NCI-H345 treated with DMSO at 0.1 percent for 48 hours (cell line): Measurements from ENCODE around the gene MYH10.
"Not testable (repeated sequence)": the region's sequence is repeated elsewhere in the genome, so short reads cannot be mapped to it uniquely, and the experiment has no call there.

Source experiments
- DNase-seq: peaks from one replicate; lab custom pipeline; 2025; ENCODE audit not compliant: unreplicated experiment; lab: John Stamatoyannopoulos, UW

MYH10 gene

DNA sequence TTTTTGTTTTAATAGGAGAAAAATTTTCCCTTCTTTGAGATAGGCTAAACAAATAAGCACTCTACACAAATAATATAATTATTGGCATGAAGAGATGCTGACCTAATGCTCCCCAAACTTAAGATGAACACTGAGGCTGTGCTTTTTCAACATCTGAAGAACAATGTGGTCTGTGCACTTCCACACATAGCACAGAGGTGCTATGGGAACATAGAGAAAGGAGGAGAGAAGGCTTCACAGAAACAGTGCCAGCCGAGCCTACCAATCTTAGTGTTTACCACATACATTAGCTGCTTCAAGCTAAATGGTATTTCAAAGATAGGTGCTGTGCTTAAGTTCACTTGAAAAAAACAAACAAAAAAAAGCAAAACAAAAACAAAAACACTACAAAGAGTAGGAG is 72.4 kb downstream of the MYH10 start:
- no peak for DNase-seq

DNA sequence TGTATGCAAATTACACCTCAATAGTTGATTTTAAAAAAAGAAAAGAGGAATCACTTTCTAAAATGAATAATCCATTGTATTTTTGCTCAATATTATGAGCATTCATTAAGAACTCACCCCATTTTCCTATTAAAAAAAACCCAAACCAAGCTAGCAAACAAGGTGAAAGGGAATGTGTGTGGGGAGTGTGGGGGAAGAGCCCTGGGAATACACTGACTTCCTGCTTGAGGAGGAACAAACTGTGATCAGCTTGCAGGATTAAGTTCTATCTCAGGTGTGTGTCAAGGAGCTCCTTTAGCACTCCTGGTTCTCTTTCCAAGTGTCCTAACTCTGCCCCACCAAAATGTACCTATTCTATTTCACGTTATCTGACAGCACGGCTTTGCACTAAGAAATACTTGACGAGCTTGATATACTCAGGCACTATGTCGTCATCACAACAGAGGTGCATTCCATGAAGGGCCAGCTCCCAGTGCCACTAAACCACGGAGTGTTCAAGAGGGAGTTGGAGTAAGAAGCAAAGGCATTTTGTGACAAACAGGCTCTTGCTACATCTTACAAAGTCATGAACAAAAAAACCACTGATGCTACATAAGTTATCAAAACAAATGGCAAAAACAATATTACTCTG is 73.2 kb downstream of the MYH10 start:
- no peak for DNase-seq

DNA sequence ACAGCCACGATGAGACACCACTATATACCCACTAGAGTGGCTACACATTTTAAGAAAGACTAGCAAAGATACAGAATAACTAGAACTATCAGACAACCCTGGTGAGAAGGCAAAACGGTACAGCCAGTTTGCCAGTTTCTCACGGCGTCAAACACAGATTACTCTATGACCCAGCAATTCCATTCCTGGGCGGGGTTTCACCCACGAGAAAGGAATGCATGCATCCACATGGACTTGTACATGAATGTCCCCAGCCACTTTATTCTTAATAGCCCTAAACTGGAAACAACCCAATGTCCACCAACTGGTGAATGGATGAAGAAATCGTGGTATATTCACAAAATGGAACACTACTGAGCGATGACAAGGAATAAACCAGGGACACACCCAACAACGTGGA is 74.5 kb downstream of the MYH10 start:
- no peak for DNase-seq

DNA sequence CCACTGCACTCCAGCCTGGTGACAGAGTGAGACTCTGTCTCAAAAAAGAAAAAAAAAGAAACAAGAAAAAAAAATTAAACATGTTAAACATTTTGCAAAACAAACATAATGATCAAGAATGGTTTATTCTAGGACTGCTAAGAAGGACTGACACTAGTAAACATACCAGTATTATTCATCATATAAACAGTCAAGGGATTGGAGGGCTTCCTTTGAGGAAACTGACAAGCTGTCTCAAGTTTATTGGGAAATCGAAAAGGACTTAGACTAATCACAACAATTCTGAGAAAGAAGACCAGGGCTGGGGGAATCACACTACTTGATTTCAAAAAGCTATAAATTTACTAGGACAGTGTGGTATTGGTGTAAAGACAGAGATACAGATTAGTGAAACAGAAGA is 75.5 kb downstream of the MYH10 start:
- no peak for DNase-seq

DNA sequence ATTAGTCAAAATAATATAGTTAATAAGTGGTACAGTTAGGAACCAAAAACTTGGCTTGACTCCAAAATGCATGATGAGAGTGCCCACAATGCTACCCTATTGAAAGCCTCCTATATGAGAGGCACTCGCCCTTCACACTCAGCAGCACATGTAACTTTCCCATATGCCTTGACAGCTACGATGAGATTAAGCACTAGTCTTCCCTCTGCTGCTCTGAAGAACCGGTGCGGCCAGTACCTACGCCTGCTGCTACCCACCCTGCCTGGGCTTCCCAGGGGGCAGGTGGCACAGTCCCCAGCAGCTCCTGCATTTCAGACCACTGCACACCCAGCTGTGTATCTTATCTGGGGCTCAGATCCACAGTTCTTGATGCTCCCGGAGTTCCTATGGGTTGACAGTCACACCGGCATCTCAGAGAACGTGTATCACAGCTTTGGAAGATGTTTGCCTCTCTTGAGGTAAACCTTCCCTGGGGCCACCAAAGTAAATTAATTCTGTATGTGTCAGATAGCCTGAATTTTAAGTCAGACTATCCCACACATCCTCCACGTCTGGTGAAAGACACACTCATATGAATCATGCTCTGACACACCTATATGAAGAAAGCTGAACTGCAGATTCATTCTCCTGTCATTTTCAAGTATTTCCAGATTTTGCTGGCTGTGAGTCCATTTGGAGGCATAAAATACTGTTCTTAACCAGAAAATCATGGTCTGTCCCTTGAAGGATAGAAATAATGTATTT is 77.8 kb downstream of the MYH10 start:
- no peak for DNase-seq

DNA sequence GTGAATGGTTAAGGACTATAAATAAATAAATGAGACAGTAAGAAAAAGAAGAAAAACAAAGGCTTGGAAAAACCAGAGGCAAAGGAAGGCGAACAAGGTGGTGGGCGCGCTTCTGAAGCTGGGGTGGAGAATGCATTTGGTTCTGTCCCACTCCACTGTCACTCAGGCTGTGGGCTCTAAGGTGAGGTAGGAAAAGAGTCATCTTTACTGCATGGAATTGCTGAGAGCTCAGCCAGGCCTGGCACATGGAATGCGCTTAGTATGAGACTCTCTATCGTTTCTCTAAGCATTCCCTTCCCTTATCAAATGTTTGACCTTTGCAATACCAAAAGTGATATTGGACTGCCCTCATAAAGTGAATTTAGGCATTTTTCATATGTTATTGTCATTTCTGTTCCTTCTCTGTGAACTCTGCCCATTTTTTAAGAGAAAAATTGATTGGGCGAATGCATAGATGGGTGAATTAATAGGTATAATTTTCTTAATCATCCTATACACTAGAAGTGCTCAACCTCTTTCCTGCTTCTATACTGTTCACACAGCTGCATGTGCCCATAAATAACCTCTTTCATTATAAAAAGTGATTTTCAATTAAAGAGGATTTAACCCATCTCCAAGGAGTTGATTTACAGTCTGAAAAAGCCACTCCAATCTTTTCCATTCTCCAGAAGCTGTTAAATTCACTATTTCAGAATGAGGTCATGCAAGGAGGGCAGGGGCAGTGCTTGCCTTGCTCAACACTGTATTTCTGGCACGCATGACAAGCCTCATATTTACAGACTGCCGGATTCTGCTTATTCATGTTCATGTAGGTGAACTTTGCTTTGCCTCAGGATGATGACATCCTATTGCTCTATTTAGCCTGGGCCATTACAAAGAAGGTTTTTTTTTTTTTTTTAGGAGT is 87.7 kb downstream of the MYH10 start:
- no peak for DNase-seq

DNA sequence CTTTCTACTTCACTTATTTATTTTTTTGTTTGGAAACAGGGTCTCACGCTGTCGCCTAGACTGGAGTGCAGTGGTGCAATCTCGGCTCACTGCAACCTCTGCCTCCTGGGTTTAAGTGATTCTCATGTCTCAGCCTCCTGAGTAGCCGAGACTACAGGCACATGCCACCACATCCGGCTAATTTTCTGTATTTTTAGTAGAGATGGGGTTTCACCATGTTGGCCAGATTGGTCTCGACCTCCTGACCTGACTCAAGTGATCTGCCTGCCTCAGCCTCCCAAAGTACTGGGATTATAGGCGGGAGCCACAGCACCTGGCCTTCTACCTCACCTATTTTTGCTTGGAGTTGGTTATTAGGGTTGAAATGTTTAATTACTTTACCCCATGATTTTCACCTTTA is 90.5 kb downstream of the MYH10 start:
- DNase-seq = not testable (repeated sequence)

DNA sequence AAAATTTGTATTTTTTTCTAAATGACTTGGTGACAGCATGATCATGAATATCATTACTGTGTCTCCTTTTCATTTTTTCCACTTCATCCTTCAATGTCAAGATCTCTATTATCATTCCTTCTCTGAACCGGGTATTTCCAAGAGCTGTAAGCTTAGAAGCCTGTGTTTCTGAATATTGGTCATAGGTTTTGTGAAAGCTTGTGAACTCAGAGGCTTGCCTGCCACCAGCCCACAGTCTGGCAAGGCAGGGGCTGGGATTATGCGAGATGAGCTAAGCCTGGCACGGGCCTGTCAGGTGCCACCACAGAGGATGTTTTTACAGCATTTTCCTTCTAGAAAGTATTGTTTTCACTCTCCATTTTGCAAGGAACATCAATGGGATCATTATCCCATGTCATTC is 92.8 kb downstream of the MYH10 start:
- no peak for DNase-seq

DNA sequence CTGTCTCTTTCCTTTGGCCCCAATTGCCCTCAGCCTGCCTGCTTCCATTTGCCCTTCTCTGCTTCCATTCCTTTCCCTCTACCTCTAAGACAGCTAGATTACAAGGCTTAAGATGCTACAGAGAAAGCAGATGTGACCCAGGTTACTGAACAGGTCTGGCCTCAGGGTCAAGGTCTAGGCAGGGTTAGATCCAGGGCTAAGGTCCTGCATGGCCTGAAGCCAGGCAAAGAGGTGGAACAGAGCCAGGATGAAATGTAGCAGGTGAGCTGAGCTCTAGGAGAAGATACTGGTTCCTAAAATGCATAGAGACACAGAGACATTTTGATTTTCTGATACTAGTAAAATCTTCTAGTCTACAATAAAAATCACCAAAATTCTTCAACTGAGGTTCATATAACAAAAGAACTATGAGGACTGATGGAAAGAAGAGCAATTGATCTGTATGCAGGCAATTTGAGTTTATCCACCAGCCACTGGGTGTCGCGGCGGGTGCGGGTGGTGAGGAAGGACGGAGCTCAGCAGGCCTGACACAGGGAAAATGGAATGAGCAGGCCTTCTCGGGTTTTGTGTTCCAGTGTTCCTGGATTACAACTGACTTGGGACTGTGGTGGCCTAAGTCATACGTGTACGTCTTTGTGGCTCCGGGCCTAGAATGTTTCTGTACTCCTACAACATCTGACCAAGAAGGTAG is 95.9 kb downstream of the MYH10 start:
- no peak for DNase-seq

DNA sequence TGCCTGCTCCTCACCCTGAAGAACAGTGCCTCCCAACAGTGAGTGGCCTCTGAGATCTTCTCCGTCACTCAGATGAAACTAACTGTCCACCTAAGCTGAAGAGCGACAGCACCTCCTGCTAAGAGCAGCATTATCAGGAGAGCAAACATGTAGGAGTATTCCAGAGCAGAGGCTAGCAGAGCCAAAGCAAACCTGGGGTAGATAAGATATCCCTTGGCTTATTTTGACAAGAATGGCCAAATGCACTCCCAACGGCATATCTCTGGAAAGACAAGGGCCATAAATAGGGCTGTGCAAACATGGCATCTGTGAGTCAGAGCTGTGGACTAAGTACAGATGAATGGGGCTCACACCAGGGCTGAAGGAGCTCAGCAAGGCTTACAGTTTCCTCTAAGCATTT is 98.5 kb downstream of the MYH10 start:
- no peak for DNase-seq

DNA sequence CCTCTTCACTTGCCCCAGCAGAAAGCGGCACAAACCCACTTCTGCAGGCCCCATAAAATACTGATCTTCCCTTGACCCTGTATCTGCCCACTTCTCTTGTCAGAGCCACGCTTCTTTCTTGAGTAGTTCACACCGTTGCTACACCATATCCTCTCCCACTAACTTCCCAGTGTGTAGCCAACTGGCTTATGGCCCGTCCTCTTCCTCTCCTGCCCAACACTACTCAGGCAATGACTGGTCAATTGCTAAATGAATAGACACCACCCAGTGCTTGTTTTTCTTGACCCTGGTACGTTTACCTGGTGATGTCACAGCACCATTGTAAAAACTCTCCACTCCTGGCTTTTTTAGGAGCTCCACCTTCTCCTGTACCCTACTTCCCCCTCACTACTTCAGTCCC is 107.9 kb downstream of the MYH10 start:
- DNase-seq = no peak

DNA sequence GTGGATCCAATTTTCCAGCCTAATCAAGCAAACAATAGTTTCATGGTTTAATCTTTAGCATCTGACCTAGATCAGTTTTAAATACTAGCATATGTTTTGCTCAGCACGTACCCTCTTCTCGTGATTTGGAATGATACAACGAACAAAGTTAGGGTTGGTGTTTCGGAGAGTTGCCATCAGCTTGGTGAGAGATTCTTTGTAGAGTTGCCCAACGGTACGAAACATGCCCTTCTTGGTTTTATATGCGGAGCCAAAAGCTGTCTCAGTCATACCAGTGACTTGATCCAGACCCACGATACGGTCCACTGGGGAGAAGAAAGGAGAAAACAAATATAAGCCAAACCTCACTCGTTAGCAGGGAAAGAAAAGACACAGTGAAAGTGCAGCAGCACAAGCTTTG is 109.5 kb downstream of the MYH10 start:
- DNase-seq = no peak

DNA sequence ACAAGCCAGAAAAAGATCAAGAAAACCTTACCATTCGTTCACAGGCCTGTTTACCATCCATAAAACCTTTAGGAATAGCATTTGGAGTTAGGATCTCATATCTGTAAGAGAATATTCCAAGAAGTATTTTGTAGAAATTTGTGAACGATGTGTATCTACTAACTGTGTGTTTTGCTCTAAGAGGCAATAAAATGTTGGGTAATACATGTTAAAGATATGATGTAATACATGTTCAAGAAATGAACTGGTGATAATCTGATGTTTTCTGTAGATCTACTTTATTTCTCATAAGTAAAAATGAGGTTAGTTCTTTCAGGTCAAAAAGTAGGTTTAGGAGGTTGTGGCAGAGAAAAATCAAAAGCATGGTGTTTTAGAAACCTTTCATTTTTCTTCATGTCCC is 111.7 kb downstream of the MYH10 start:
- no peak for DNase-seq

DNA sequence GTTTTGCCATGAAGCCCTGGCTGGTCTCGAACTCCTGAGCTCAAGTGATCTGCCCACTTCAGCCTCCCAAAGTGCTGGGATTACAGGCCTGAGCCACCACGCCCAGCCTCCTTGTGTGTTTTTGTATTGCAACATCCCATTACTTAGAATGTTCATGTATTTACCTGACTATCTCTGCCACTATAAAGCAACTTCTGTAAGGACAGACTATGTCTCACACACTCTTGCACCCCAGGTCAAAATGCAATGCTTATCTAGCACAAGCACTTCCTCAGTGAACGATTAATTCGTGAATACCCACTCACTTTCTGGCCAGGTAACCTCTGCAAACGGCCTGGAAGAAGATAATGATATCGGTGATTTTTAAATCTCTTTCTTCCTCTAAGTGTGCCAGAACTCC is 112.2 kb downstream of the MYH10 start:
- no peak for DNase-seq

DNA sequence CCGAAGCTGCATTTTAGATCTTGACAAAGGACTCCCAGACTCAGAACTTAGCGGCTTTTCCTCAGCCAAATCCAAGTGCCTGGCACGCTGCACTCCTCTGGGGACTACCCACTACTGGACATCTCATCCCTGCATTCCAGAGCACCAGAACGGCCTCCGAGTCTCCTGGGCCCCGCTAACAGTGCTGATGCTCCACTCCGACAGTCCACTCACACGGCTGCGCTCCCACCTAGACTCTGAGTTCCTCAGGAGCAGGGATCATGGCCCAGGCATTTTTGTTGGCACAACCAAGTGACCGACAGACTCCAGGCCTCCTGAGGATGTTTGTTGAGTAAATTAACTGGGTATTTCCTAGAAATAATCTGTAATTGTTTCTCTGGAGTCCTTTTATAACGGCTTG is 115.7 kb downstream of the MYH10 start:
- no peak for DNase-seq

DNA sequence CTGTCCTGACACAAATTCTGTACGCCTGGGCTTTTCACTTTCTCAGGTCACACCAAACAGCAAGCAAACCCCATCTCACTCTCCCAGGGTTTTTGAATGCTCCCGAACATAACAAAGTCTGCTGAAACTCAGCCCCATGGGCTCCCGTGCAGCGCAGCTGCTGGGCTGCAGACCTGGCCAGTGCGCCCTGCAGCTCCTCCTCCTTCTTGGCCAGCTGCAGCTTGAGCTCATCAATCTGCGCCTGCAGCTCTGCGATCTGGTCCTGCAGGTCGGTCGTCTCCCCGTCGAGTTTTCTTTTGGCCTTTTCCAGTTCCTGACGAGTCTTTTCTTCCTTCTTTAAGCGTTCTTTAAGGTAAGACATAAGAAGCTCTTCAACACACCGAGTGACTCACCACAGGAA is 124.4 kb downstream of the MYH10 start:
- DNase-seq = no peak

DNA sequence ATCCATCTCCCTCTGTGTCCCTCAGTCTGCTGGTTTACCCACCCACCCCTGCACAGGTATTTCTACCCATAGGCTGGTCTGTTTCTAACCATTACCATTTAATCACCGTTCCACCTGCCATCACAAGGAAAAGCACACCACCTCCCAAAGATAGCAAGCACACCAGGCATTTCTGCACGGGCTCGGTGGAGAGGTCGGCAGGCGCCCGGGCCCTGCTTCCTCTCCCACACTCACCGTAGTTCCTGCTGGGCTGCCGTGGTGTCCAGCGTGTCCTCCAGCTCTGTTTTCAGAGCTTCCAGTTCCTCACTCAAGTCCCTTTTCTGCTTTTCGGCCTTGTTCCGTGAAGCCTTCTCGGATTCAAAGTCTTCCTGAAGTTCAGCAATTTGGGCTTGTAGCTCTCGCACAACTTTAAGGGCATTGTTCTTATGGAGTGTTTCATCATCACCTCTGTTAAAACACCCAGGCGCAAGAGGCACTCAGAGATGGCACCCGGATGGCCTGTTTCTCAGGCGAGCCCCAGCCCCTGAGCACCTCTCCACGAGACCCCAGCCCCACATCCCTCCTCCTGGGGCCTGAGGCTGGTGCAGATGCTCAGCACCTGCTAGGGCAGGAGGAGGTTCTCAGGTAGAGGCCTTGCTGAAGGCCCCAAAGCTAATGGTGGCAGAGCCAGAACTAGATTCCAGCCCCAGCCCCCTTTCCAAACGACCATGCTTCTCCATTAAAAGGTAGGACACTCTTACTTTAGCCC is 125.9 kb downstream of the MYH10 start:
- DNase-seq = no peak

DNA sequence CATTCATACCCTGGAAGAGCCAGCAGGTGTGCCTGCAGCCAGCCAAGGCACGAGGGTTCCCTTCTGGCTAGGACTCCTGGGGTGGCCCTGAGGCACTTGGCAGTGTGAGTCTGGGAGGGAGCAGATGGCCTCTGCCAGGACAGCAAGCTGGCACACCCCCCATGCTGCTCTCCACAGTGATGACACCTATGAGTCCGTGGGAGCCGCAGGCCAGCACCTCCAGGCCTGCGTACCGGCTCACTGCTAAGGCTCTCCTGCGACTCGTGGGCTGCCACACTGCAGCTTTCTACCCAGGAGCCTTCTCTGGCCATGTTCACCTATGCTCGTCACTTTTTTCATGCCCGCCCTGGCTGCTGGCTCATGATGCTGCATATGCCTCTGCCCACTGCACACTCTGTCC is 126.7 kb downstream of the MYH10 start:
- DNase-seq = peak; percentile 43

DNA sequence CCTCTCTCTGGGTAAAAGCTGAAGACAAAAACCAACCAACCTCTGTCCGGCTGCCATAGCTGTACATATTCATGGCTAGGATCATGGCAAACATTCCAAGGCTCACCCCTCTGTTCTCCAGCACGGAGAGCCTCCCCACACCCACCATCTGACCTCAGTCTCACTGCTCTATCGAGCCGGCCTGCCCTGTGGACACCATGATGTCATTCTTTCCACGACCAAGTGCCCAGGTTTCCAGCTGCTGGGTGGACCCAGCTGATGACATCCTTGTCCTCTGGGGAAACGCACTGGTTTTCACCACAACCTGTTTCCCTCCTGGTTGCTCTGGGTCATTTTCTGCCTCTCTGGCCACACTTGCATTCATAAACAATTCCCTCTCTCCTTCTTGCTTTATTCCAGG is 127.2 kb downstream of the MYH10 start:
- no peak for DNase-seq

DNA sequence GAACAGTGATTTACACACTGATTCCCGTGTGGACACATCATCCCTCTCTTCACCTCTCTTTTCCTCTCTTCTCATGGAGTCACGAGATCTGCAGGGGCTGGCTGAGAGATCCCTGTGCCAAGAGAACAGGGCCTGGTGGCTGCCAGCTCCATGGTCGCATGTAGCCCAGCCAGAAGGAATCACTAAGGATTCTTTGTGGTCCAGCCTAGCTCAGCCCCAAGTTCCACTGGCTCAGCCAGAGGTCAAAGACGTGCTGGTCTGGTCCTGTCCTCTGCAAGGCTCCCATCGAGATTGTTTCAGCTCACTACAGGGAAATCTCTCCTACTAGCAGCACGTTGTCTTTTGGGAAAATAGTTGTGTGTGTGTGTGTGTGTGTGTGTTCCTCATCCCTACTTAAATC is 128.4 kb downstream of the MYH10 start:
- DNase-seq = no peak

DNA sequence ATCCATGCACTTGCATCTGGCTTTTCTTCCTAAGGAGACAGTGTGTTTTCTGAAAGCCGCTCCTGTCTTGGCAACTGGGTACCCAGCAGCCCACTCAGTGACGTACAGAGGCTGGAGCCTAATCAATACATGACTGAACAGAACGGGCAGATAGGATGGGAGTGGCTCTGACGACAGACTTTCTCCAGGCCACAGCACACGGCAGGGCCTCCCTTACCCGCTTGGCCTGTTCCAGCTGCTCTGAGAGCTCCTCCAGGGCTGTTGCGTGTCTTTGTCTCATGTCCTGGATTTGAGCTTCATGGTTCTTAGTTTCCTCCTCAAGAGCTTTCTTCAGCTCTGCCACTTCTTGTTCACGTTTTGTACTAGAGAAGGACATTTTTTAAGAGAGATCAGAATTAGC is 129.9 kb downstream of the MYH10 start:
- no peak for DNase-seq
